K562 (cell line): ENCODE measurements around the gene IL4I1. TPM values are rescaled to one million over a fixed set of nuclear protein-coding genes. Genes with fewer than 3 reads are reported as not detected.

Source experiments
- ARID2 ChIP-seq: fragments of 450-650 bp; IDR thresholded peaks from 2 replicates; pipeline ENCODE4 v1.6.1; 2017; ENCODE audit warnings: antibody characterized with exemption, mild to moderate bottlenecking
- CBX8 ChIP-seq: fragments of 200-600 bp; sonication (generic); IDR thresholded peaks from 2 replicates; pipeline ENCODE4 v1.6.1; 2012; ENCODE audit warnings: borderline replicate concordance, mixed run types, low read depth, mild to moderate bottlenecking, moderate library complexity, mixed read lengths, low read length, control low read depth, inconsistent platforms; ENCODE audit not compliant: poor library complexity, severe bottlenecking; ENCODE audit errors: extremely low read depth
- EP300 ChIP-seq: IDR thresholded peaks from 2 replicates; pipeline ENCODE4 v1.6.1; 2012; ENCODE audit warnings: low read length, improper control_type of control experiment
- ETV6 ChIP-seq, 3 experiments: fragments of 150-350 bp in 1 of 3; sonication (generic) in 1 of 3; formaldehyde crosslinking in 1 of 3; IDR thresholded peaks; 2 replicates each; pipeline versions ENCODE4 v1.6.1 to v1.8.0; 2014 to 2022; ENCODE audit warnings: borderline replicate concordance in 2 of 3, low read depth in 2 of 3, antibody characterized with exemption in 1 of 3, low read length in 1 of 3, mild to moderate bottlenecking in 1 of 3, missing genetic modification reagents in 1 of 3
- JUN ChIP-seq, 2 experiments: sonication (generic) in 1 of 2; formaldehyde crosslinking in 1 of 2; IDR thresholded peaks; 2 replicates each; pipeline versions ENCODE4 v1.6.1 to v1.8.0; 2012 to 2022; ENCODE audit warnings: borderline replicate concordance in 2 of 2, mild to moderate bottlenecking in 2 of 2, improper control_type of control experiment in 1 of 2, low read depth in 1 of 2, low read length in 1 of 2, missing genetic modification reagents in 1 of 2
- LEF1 ChIP-seq: fragments of 450-650 bp; IDR thresholded peaks from 2 replicates; pipeline ENCODE4 v1.6.1; 2016; ENCODE audit warnings: mild to moderate bottlenecking
- MIER1 ChIP-seq: fragments of 450-650 bp; IDR thresholded peaks from 2 replicates; pipeline ENCODE4 v1.6.1; 2016; ENCODE audit warnings: antibody characterized with exemption, mild to moderate bottlenecking, low read depth
- PCBP1 ChIP-seq: fragments of 200-400 bp; formaldehyde crosslinking; IDR thresholded peaks from 2 replicates; pipeline ENCODE4 v1.6.1; 2018; ENCODE audit warnings: mild to moderate bottlenecking, low read depth, low read length; ENCODE audit not compliant: poor library complexity, severe bottlenecking
- POLR2AphosphoS2 ChIP-seq: IDR thresholded peaks from 2 replicates; pipeline ENCODE4 v1.6.1; 2012; ENCODE audit warnings: low read length, improper control_type of control experiment
- PURB ChIP-seq: sonication (generic); formaldehyde crosslinking; IDR thresholded peaks from 2 replicates; pipeline ENCODE4 v1.9.0; 2021; ENCODE audit warnings: low read depth, mild to moderate bottlenecking, missing genetic modification reagents
- RBM22 ChIP-seq: fragments of 200-400 bp; formaldehyde crosslinking; IDR thresholded peaks from 2 replicates; pipeline ENCODE4 v1.6.1; 2018; ENCODE audit warnings: low read length, low read depth; ENCODE audit not compliant: poor library complexity, severe bottlenecking
- SMARCB1 ChIP-seq: IDR thresholded peaks from 2 replicates; pipeline ENCODE4 v1.6.1; 2011; ENCODE audit warnings: improper control_type of control experiment, low read depth; ENCODE audit not compliant: insufficient read length
- ZNF431 ChIP-seq: sonication (generic); formaldehyde crosslinking; IDR thresholded peaks from 2 replicates; pipeline ENCODE4 v1.8.0; 2022; ENCODE audit warnings: mild to moderate bottlenecking, missing genetic modification reagents
- polyA plus RNA-seq, 8 experiments: library from polyadenylated mRNA; depleted of rRNA in 4 of 8; stranded (reverse) in 5 of 8; unstranded in 3 of 8; fragments of >200 nt; fragmentation: Nextera tagmentation in 2 of 8; fragmentation: Illumina TruSeq in 1 of 8; extraction: Ambion mirVana in 2 of 8; extraction: Trizol in 1 of 8; gene quantifications; 2 replicates each; pipeline versions ENCODE4 v1.2.1 to v1.2.3, GENCODE V29; 2011 to 2014; ENCODE audit warnings: inconsistent platforms in 1 of 8, missing spikeins in 1 of 8
- total RNA-seq, 7 experiments: library from RNA; depleted of rRNA in 6 of 7; stranded (reverse); fragments of >200 nt in 6 of 7; fragmentation: Illumina TruSeq in 2 of 7; extraction: Trizol in 2 of 7; gene quantifications; 2 replicates each; pipeline versions ENCODE4 v1.2.1 to v1.2.3, GENCODE V29; 2011 to 2021; ENCODE audit warnings: low replicate concordance in 1 of 7
- TF ChIP-seq, protein P1 (sequence below), 2 experiments: IDR thresholded peaks; 2 replicates each; pipeline ENCODE4 v1.6.1; 2011; ENCODE audit warnings: borderline replicate concordance in 1 of 2, control low read depth in 1 of 2, low read depth in 1 of 2, low read length in 1 of 2, mild to moderate bottlenecking in 1 of 2, mixed read lengths in 1 of 2, moderate library complexity in 1 of 2; ENCODE audit not compliant: insufficient read depth in 1 of 2, insufficient read length in 1 of 2, poor library complexity in 1 of 2, severe bottlenecking in 1 of 2; ENCODE audit errors: extremely low read depth in 1 of 2
- TF ChIP-seq, protein P2 (sequence below): fragments of 450-650 bp; IDR thresholded peaks from 2 replicates; pipeline ENCODE4 v1.6.1; 2016; ENCODE audit warnings: borderline replicate concordance
- TF ChIP-seq, protein P3 (sequence below): fragments of 250-450 bp; sonication (Bioruptor Pico); IDR thresholded peaks from 2 replicates; pipeline ENCODE4 v1.4.0; 2020; ENCODE audit warnings: mild to moderate bottlenecking, moderate library complexity
- TF ChIP-seq, protein P4 (sequence below): fragments of 450-650 bp; conservative IDR thresholded peaks from 2 replicates; pipeline ENCODE4 v1.6.1; 2016; ENCODE audit warnings: missing genetic modification characterization, low read depth, mild to moderate bottlenecking, missing compliant biosample characterization, moderate library complexity

IL4I1 gene
- total and polyA plus RNA-seq, 9 of the 15 experiments (the other 6 are each of a cell fraction or from before 2014, with no cell fraction given), result 0.06 to 0.95 (median 0.43) TPM; not detected in 2

DNA sequence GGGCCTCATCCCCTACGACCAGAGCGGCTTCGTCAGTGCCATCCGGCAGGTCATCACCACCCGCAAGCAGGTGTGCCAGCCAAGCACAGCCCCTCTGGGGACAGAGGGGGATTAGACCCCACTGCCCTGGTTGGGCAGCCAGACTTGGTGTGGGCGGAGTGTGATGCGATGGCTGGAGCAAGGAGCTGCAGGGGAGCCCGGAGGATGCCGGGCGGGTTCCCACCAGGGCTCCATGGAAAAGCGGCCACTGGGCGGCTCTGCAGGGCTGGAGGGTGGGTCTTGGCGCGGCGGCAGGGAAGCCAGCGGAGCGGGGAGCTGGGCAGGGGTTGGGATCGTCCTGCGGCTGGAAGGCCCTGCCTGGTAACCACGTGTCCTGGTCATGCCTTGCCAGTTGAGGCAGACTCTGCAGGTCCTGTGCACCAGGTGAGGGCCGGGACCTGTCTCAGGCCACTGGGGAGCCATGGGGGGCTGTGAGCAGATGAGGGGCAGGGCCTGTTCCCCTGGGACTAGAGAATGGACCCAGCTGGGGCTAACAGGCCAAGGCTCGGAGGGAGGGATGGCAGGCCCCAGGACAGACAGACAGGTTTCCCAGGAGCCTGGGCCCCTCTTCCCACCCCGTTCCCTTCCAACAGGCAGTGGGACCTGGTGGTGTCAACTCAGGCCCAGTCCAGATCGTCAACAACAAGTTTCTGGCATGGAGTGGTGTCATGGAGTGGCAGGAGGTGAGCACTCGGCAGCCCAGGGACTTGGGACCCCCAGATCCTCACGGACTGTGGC, 39.4 kb downstream of the IL4I1 start (continued):
- TF ChIP-seq, protein P1, sequence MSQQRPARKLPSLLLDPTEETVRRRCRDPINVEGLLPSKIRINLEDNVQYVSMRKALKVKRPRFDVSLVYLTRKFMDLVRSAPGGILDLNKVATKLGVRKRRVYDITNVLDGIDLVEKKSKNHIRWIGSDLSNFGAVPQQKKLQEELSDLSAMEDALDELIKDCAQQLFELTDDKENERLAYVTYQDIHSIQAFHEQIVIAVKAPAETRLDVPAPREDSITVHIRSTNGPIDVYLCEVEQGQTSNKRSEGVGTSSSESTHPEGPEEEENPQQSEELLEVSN (IDR thresholded peaks at IDR 0.05; ENCODE audit: borderline replicate concordance in 1 of 2, extremely low read depth in 1 of 2, insufficient read depth in 1 of 2, insufficient read length in 1 of 2, low read depth in 1 of 2, low read length in 1 of 2, poor library complexity in 1 of 2, severe bottlenecking in 1 of 2), result no peak
- no peak for TF ChIP-seq PURB (CRISPR knock-in tag)
- no peak for TF ChIP-seq SMARCB1
- TF ChIP-seq, protein P2, sequence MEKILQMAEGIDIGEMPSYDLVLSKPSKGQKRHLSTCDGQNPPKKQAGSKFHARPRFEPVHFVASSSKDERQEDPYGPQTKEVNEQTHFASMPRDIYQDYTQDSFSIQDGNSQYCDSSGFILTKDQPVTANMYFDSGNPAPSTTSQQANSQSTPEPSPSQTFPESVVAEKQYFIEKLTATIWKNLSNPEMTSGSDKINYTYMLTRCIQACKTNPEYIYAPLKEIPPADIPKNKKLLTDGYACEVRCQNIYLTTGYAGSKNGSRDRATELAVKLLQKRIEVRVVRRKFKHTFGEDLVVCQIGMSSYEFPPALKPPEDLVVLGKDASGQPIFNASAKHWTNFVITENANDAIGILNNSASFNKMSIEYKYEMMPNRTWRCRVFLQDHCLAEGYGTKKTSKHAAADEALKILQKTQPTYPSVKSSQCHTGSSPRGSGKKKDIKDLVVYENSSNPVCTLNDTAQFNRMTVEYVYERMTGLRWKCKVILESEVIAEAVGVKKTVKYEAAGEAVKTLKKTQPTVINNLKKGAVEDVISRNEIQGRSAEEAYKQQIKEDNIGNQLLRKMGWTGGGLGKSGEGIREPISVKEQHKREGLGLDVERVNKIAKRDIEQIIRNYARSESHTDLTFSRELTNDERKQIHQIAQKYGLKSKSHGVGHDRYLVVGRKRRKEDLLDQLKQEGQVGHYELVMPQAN, result no peak
- TF ChIP-seq, protein P3, sequence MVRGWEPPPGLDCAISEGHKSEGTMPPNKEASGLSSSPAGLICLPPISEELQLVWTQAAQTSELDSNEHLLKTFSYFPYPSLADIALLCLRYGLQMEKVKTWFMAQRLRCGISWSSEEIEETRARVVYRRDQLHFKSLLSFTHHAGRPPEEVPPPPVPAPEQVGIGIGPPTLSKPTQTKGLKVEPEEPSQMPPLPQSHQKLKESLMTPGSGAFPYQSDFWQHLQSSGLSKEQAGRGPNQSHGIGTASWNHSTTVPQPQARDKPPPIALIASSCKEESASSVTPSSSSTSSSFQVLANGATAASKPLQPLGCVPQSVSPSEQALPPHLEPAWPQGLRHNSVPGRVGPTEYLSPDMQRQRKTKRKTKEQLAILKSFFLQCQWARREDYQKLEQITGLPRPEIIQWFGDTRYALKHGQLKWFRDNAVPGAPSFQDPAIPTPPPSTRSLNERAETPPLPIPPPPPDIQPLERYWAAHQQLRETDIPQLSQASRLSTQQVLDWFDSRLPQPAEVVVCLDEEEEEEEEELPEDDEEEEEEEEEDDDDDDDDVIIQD, result no peak
- peak; percentile 40 for TF ChIP-seq RBM22
- no peak for TF ChIP-seq EP300
- 0 out of 2 replicates have a peak, but pooled peaks have one; percentile 35 for TF ChIP-seq POLR2AphosphoS2
- no peak for TF ChIP-seq ETV6 (IDR thresholded peaks at IDR 0.05; ENCODE audit: borderline replicate concordance in 1 of 2, low read depth in 2 of 2, low read length in 1 of 2)
- no peak for TF ChIP-seq ETV6 (CRISPR knock-in tag; IDR thresholded peaks at IDR 0.05; ENCODE audit: borderline replicate concordance)
- TF ChIP-seq, protein P4, sequence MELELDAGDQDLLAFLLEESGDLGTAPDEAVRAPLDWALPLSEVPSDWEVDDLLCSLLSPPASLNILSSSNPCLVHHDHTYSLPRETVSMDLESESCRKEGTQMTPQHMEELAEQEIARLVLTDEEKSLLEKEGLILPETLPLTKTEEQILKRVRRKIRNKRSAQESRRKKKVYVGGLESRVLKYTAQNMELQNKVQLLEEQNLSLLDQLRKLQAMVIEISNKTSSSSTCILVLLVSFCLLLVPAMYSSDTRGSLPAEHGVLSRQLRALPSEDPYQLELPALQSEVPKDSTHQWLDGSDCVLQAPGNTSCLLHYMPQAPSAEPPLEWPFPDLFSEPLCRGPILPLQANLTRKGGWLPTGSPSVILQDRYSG, result no peak
- no peak for TF ChIP-seq ARID2
- no peak for TF ChIP-seq JUN (IDR thresholded peaks at IDR 0.05; ENCODE audit: borderline replicate concordance, low read depth, low read length)
- TF ChIP-seq JUN (CRISPR knock-in tag; IDR thresholded peaks at IDR 0.05; ENCODE audit: borderline replicate concordance), result no peak
- TF ChIP-seq LEF1, result no peak
- TF ChIP-seq PCBP1, result peak; percentile 35
- TF ChIP-seq MIER1, result no peak
- no peak for TF ChIP-seq ZNF431 (CRISPR knock-in tag)
- no peak for TF ChIP-seq CBX8
